Endothelial cell of umbilical vein (primary cell): ENCODE measurements around the gene TRAPPC12. TPM values are rescaled to one million over a fixed set of nuclear protein-coding genes. Genes with fewer than 3 reads are reported as not detected.
A peak's percentile ranks its signal among the peaks of the same experiment; 100 is the strongest.

Experiments
- BruUV-seq: library from RNA; stranded (reverse); fragments of 400-500 nt; replicated peaks from 2 replicates; lab custom pipeline; 2021; lab: Mats Ljungman, UMichigan
- CTCF ChIA-PET: fragments of 300-600, 350-600 bp; sonication (Branson Sonifier 250); formaldehyde crosslinking; loops from one replicate; lab custom pipeline; 2021; ENCODE audit warnings: antibody characterized with exemption, inconsistent platforms; lab: Charles Lee
- POLR2A ChIA-PET: fragments of 300-600, 350-600 bp; sonication (Branson Sonifier 250); formaldehyde crosslinking; loops from one replicate; lab custom pipeline; 2021; ENCODE audit warnings: antibody characterized with exemption, inconsistent platforms; lab: Charles Lee
- DNase-seq: peaks from one replicate; pipeline ENCODE4 v3.0.0-alpha.2; 2011; ENCODE audit warnings: low read depth, low spot score
- FAIRE-seq: peaks from 2 replicates; lab custom pipeline; 2011; peaks lifted over from hg19 to GRCh38; lab: Jason Lieb, UNC
- H2AFZ ChIP-seq: 2 replicates; pipeline ENCODE4 v1.6.0; 2012; ENCODE audit warnings: low read depth, low read length, control low read depth, inconsistent platforms
- H3K27ac ChIP-seq: 2 replicates; pipeline ENCODE4 v1.5.1; 2011; ENCODE audit warnings: low read depth, mild to moderate bottlenecking, control low read depth, low read length, moderate library complexity; ENCODE audit not compliant: insufficient read depth
- H3K27me3 ChIP-seq, 2 experiments: 2 replicates each; pipeline versions ENCODE4 v1.6.0 to v1.6.1; 2011; ENCODE audit warnings: low read length in 2 of 2, mixed read lengths in 1 of 2; ENCODE audit not compliant: control insufficient read depth in 2 of 2, insufficient read depth in 2 of 2
- H3K36me3 ChIP-seq, 2 experiments: 2 replicates in 1 of 2; 3 replicates in 1 of 2; pipeline ENCODE4 v1.5.1; 2011; ENCODE audit warnings: low read length in 2 of 2, mild to moderate bottlenecking in 1 of 2, moderate library complexity in 1 of 2; ENCODE audit not compliant: control insufficient read depth in 2 of 2, insufficient read depth in 2 of 2; ENCODE audit errors: extremely low read depth in 1 of 2
- H3K4me1 ChIP-seq: 3 replicates; pipeline ENCODE4 v1.5.1; 2011; ENCODE audit warnings: mild to moderate bottlenecking, low read length; ENCODE audit not compliant: control insufficient read depth, insufficient read depth; ENCODE audit errors: extremely low read depth
- H3K4me2 ChIP-seq: 2 replicates; pipeline ENCODE4 v1.6.1; 2011; ENCODE audit warnings: low read length, control low read depth, mixed read lengths; ENCODE audit not compliant: insufficient read depth
- H3K4me3 ChIP-seq, 3 experiments: fragments of 200-600 bp in 1 of 3; sonication (generic), shearing (Covaris generic) in 1 of 3; replicated peaks in 1 of 3; 2 replicates each; pipeline ENCODE4 v1.5.1; 2011 to 2016; ENCODE audit warnings: control low read depth in 3 of 3, low read length in 3 of 3, mild to moderate bottlenecking in 2 of 3, inconsistent platforms in 1 of 3, low read depth in 1 of 3, moderate library complexity in 1 of 3; ENCODE audit not compliant: insufficient read depth in 1 of 3
- H3K79me2 ChIP-seq: 2 replicates; pipeline ENCODE4 v1.6.0; 2012; ENCODE audit warnings: low read length, inconsistent platforms; ENCODE audit not compliant: control insufficient read depth, insufficient read depth
- H3K9ac ChIP-seq: replicated peaks from 2 replicates; pipeline ENCODE3; 2011; ENCODE audit warnings: low read length, control low read depth; ENCODE audit not compliant: insufficient read depth; ENCODE audit errors: extremely low read depth
- H3K9me1 ChIP-seq: replicated peaks from 3 replicates; pipeline ENCODE4 v1.6.0; 2011; ENCODE audit warnings: mild to moderate bottlenecking, low read length; ENCODE audit not compliant: control insufficient read depth, insufficient read depth; ENCODE audit errors: extremely low read depth
- H3K9me3 ChIP-seq: replicated peaks from 2 replicates; pipeline ENCODE4 v1.5.1; 2012; ENCODE audit warnings: low read length, inconsistent platforms; ENCODE audit not compliant: control insufficient read depth, insufficient read depth
- H4K20me1 ChIP-seq: replicated peaks from 2 replicates; pipeline ENCODE3; 2011; ENCODE audit warnings: mild to moderate bottlenecking, low read length; ENCODE audit not compliant: control insufficient read depth, insufficient read depth; ENCODE audit errors: extremely low read depth
- EZH2 ChIP-seq: IDR thresholded peaks from 2 replicates; pipeline ENCODE4 v1.6.1; 2012; ENCODE audit warnings: borderline replicate concordance, low read depth, mild to moderate bottlenecking, moderate library complexity, low read length, inconsistent platforms; ENCODE audit not compliant: severe bottlenecking
- FOS ChIP-seq: IDR thresholded peaks from 2 replicates; pipeline ENCODE4 v1.6.1; 2011; ENCODE audit warnings: mild to moderate bottlenecking, low read length, moderate library complexity, borderline replicate concordance; ENCODE audit not compliant: insufficient read depth
- GATA2 ChIP-seq: IDR thresholded peaks from 2 replicates; pipeline ENCODE4 v1.7.0; 2011; ENCODE audit warnings: low read depth, mild to moderate bottlenecking, moderate library complexity, mixed read lengths, low read length; ENCODE audit not compliant: insufficient read length, insufficient read depth
- JUN ChIP-seq: IDR thresholded peaks from 2 replicates; pipeline ENCODE4 v1.6.1; 2011; ENCODE audit warnings: borderline replicate concordance, low read depth; ENCODE audit not compliant: insufficient read length, insufficient read depth
- MYC ChIP-seq: IDR thresholded peaks from one replicate; pipeline ENCODE4 v1.6.1; 2011; ENCODE audit warnings: mild to moderate bottlenecking, low read depth, low read length
- POLR2A ChIP-seq: IDR thresholded peaks from 2 replicates; pipeline ENCODE4 v1.6.1; 2012; ENCODE audit warnings: low read depth, mild to moderate bottlenecking, control low read depth, low read length
- POLR2AphosphoS5 ChIP-seq: IDR thresholded peaks from 2 replicates; pipeline ENCODE4 v1.6.1; 2012; ENCODE audit warnings: low read depth, mild to moderate bottlenecking, control low read depth, low read length, moderate library complexity; ENCODE audit not compliant: insufficient read depth
- dilution Hi-C: fragments of 300-500 bp; cut with MboI; formaldehyde crosslinking; loops from one replicate; pipeline ENCODE4 v1.15.0; 2019; ENCODE audit warnings: low sequenced_read_pairs; ENCODE audit not compliant: extremely low pct_ligation_motif_present
- intact Hi-C: fragments of 100-400 bp; cut with micrococcal nuclease; formaldehyde crosslinking; loops from one replicate; pipeline ENCODE4 v1.10.0; 2022
- polyA plus RNA-seq, 4 experiments: library from polyadenylated mRNA; depleted of rRNA in 3 of 4; stranded (reverse) in 3 of 4; unstranded in 1 of 4; fragments of >200 nt; gene quantifications; 2 replicates each; pipeline versions ENCODE4 v1.2.1 to v1.2.3, GENCODE V29; 2011 to 2012; ENCODE audit warnings: missing spikeins in 1 of 4
- total RNA-seq: library from RNA; stranded (reverse); gene quantifications from 2 replicates; pipeline ENCODE4 v1.2.3, GENCODE V29; 2021
- TF ChIP-seq, protein P1 (sequence below), 2 donors: IDR thresholded peaks; 1 replicate in 1 of 2; 2 replicates in 1 of 2; pipeline ENCODE4 v1.5.1; 2011; ENCODE audit warnings: low read length in 2 of 2, mild to moderate bottlenecking in 2 of 2, moderate library complexity in 2 of 2, control low read depth in 1 of 2, inconsistent platforms in 1 of 2, low read depth in 1 of 2; ENCODE audit not compliant: insufficient read depth in 1 of 2; ENCODE audit errors: extremely low read depth in 1 of 2
- TF ChIP-seq, protein P2 (sequence below): IDR thresholded peaks from 2 replicates; pipeline ENCODE4 v1.6.1; 2011; ENCODE audit not compliant: insufficient read depth, insufficient read length

TRAPPC12 gene
- total and polyA plus RNA-seq, 2 donors (not counting 3 experiments of a cell fraction or from before 2014, with no cell fraction given), result 47.5 to 81.5 TPM

DNA sequence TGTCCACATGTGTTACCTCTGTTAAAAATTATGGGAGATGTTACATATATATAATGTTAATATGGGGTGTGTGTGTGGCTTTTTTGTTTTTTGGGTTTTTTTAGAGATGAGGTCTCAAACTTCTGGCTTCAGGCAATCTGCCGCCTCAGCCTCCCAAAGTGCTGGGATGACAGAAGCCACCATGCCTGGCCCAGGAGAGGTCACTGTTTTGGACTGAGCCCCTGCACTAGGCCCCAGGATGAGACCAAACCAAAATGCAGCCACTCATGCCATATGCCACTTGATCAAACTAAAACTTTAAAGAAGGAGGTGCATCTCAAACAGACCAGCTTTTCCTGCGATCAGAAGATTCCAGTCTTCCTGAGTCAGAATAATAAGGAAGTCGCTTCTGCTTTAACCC is 137.3 kb downstream of the TRAPPC12 start:
- Histone ChIP-seq H3K4me2 (no peak overlapping the region), H3K36me3 (peaks cover 9 to 10% of the 10 kb centered on the region in 2 experiments), H3K9me1 (no peaks in the 10 kb centered on the region), H3K4me1 (peaks cover 12% of the 10 kb centered on the region), H3K4me3 (no peak overlapping the region), H3K27me3 (no peaks in the 10 kb centered on the region), H3K79me2 (peaks cover 7% of the 10 kb centered on the region), H3K9ac (no peak overlapping the region), H2AFZ (no peak overlapping the region), H4K20me1 (no peaks in the 10 kb centered on the region), H3K9me3 (no peaks in the 10 kb centered on the region), H3K27ac (no peak overlapping the region)
- BruUV-seq, result no TSS peak
- dilution Hi-C loops (no loop called here), intact Hi-C loops (no loop called here)
- DNase-seq (no peak), FAIRE-seq (no peak)
- ChIA-PET POLR2A (no interaction called here), CTCF (interaction anchor here (1.6 kb wide), 1 partner anchor 94 kb away, joined by 5 read pairs; no protein-coding TSS in a partner anchor)
- TF ChIP-seq FOS, result no peak
- no peak for TF ChIP-seq POLR2A
- no peak for TF ChIP-seq EZH2
- no peak for TF ChIP-seq MYC
- no peak for TF ChIP-seq JUN

DNA sequence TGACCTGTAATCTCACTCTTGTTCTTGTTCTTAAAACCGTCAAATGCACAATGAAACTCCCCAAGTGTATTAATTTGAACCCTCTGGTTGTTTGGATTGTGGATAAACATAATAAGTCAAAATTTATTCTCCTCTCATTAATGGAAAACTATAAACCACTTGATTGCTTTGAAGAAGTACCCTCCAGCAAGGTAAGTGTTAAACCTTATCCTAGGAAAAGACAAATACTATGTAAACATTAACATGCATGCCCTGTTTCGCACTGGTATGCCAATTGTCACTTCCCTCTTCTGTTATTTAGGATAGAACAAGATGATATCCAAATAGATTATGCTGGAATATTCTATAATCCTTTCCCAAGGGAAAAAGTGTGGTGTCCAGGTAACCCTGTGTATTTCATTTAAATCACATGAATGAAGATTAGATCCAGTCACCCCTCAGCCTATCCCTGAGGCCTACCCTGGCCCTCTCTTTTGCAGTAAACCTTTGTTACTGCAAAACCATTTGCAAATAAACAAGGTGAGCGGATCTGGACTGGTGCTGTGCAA is 138.5 kb downstream of the TRAPPC12 start:
- no peak overlapping the region for H3K27ac ChIP-seq
- intact Hi-C loops, result loop anchor here (2.0 kb wide), 1 partner anchor 139 kb away; the partner anchor contains the start of gene TRAPPC12
- peak overlapping the region; percentile 88 for H3K4me2 ChIP-seq
- ChIA-PET POLR2A (interaction anchor here (1.0 to 1.3 kb wide), 3 partner anchors 12 to 58 kb away, joined by 3 to 8 read pairs (median 3); no protein-coding TSS in a partner anchor), CTCF (interaction anchor here (1.0 to 2.4 kb wide), 4 partner anchors 18 to 65 kb away, joined by 3 to 12 read pairs (median 4); partner anchors contain the start of gene RNASEH1)
- FAIRE-seq, result no peak
- no TSS peak for BruUV-seq
- peak overlapping the region; percentile 73 for H3K9ac ChIP-seq
- no peaks in the 10 kb centered on the region for H3K9me1 ChIP-seq
- no peaks in the 10 kb centered on the region for H3K27me3 ChIP-seq
- H3K79me2 ChIP-seq, result peaks cover 7% of the 10 kb centered on the region
- H3K9me3 ChIP-seq, result no peaks in the 10 kb centered on the region
- DNase-seq, result peak; percentile 18
- H3K4me3 ChIP-seq, result peak overlapping the region; percentile 66 to 89 (median 89)
- H4K20me1 ChIP-seq, result no peaks in the 10 kb centered on the region
- H3K4me1 ChIP-seq, result peaks cover 18% of the 10 kb centered on the region
- peak overlapping the region; percentile 89 for H2AFZ ChIP-seq
- H3K36me3 ChIP-seq, result peaks cover 0 to 3% of the 10 kb centered on the region in 2 experiments
- dilution Hi-C loops, result no loop called here
- TF ChIP-seq POLR2A (no peak), FOS (no peak), JUN (no peak), MYC (no peak), EZH2 (no peak), GATA2 (no peak), POLR2AphosphoS5 (no peak)
- TF ChIP-seq, protein P1, sequence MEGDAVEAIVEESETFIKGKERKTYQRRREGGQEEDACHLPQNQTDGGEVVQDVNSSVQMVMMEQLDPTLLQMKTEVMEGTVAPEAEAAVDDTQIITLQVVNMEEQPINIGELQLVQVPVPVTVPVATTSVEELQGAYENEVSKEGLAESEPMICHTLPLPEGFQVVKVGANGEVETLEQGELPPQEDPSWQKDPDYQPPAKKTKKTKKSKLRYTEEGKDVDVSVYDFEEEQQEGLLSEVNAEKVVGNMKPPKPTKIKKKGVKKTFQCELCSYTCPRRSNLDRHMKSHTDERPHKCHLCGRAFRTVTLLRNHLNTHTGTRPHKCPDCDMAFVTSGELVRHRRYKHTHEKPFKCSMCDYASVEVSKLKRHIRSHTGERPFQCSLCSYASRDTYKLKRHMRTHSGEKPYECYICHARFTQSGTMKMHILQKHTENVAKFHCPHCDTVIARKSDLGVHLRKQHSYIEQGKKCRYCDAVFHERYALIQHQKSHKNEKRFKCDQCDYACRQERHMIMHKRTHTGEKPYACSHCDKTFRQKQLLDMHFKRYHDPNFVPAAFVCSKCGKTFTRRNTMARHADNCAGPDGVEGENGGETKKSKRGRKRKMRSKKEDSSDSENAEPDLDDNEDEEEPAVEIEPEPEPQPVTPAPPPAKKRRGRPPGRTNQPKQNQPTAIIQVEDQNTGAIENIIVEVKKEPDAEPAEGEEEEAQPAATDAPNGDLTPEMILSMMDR (IDR thresholded peaks at IDR 0.05; ENCODE audit: extremely low read depth in 1 of 2, insufficient read depth in 1 of 2, low read depth in 1 of 2, low read length in 2 of 2), result no peak
- TF ChIP-seq, protein P2, sequence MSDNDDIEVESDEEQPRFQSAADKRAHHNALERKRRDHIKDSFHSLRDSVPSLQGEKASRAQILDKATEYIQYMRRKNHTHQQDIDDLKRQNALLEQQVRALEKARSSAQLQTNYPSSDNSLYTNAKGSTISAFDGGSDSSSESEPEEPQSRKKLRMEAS, result no peak
